ENCODE data around the gene MOV10L1. TPM values are rescaled to one million over a fixed set of nuclear protein-coding genes. Genes with fewer than 3 reads are reported as not detected.

MOV10L1 gene
- total RNA-seq, 2 donors from 2014 or later, result 0.36 to 18.9 TPM

GRCh38 chr22:50062509-50063135 is 27.2 kb upstream of the MOV10L1 start:
- no peak for DNase-seq (ENCODE audit: low spot score)
- Histone ChIP-seq H3K27me3 (replicated peaks; ENCODE audit: insufficient read depth) (peaks cover 3% of the 10 kb centered on the region), H3K9me3 (no peaks in the 10 kb centered on the region), H3K4me3 (no peak overlapping the region), H3K4me1 (replicated peaks) (peaks cover 6% of the 10 kb centered on the region), H3K27ac (no peak overlapping the region), H3K36me3 (no peaks in the 10 kb centered on the region)
- TF ChIP-seq CTCF (IDR thresholded peaks at IDR 0.05), result no peak
- TF ChIP-seq POLR2A (IDR thresholded peaks at IDR 0.05), result no peak
- TF ChIP-seq POLR2AphosphoS5 (IDR thresholded peaks at IDR 0.05), result no peak
- intact Hi-C loops (cut with DNase I), result no loop called here
- 93% methylated on average over 18 of the region's 19 CpGs for WGBS

GRCh38 chr22:50063589-50064393 is 26.0 kb upstream of the MOV10L1 start:
- 89% methylated on average over 23 of the region's 23 CpGs for WGBS

GRCh38 chr22:50064453-50064852 is 25.4 kb upstream of the MOV10L1 start:
- WGBS, result 79% methylated on average over 18 of the region's 18 CpGs
- no peaks in the 10 kb centered on the region for H3K9me3 ChIP-seq
- no peaks in the 10 kb centered on the region for H3K4me1 ChIP-seq (replicated peaks)
- TF ChIP-seq POLR2A (IDR thresholded peaks at IDR 0.05) (no peak), CTCF (IDR thresholded peaks at IDR 0.05) (no peak), POLR2AphosphoS5 (IDR thresholded peaks at IDR 0.05) (no peak)
- intact Hi-C loops (cut with DNase I), result no loop called here
- no peaks in the 10 kb centered on the region for H3K27me3 ChIP-seq (replicated peaks; ENCODE audit: insufficient read depth)
- no peaks in the 10 kb centered on the region for H3K36me3 ChIP-seq
- H3K27ac ChIP-seq, result no peak overlapping the region
- H3K4me3 ChIP-seq, result no peak overlapping the region
- DNase-seq (ENCODE audit: low spot score), result no peak

More at GRCh38 chr22:50063589-50064393, 26.0 kb upstream of the MOV10L1 start:
- no peaks in the 10 kb centered on the region for H3K27me3 ChIP-seq (replicated peaks; ENCODE audit: insufficient read depth)
- no peak overlapping the region for H3K4me3 ChIP-seq
- TF ChIP-seq POLR2AphosphoS5 (IDR thresholded peaks at IDR 0.05), result no peak
- TF ChIP-seq POLR2A (IDR thresholded peaks at IDR 0.05), result no peak
- no peak for TF ChIP-seq CTCF (IDR thresholded peaks at IDR 0.05)
- peaks cover under 1% of the 10 kb centered on the region for H3K4me1 ChIP-seq (replicated peaks)
- intact Hi-C loops (cut with DNase I), result no loop called here
- no peaks in the 10 kb centered on the region for H3K9me3 ChIP-seq
- DNase-seq (ENCODE audit: low spot score), result no peak
- H3K27ac ChIP-seq, result no peak overlapping the region
- H3K36me3 ChIP-seq, result no peaks in the 10 kb centered on the region

- no peaks in the 10 kb centered on the region for H3K36me3 ChIP-seq
- H3K27ac ChIP-seq, result no peak overlapping the region
- no peaks in the 10 kb centered on the region for H3K4me1 ChIP-seq (replicated peaks)
- 84% methylated on average over 5 of the region's 8 CpGs for WGBS
- no peak for TF ChIP-seq POLR2A (IDR thresholded peaks at IDR 0.05)
- no peak for TF ChIP-seq POLR2AphosphoS5 (IDR thresholded peaks at IDR 0.05)
- TF ChIP-seq CTCF (IDR thresholded peaks at IDR 0.05), result no peak
- intact Hi-C loops (cut with DNase I), result no loop called here
- no peaks in the 10 kb centered on the region for H3K27me3 ChIP-seq (replicated peaks; ENCODE audit: insufficient read depth)
- no peaks in the 10 kb centered on the region for H3K9me3 ChIP-seq
- no peak for DNase-seq (ENCODE audit: low spot score)
- no peak overlapping the region for H3K4me3 ChIP-seq
Measured at GRCh38 chr22:50067244-50067643, 22.6 kb upstream of the MOV10L1 start.
